GM12865 (cell line): Measurements from ENCODE around the gene NAGK.
"Not testable (repeated sequence)": the region's sequence is repeated elsewhere in the genome, so short reads cannot be mapped to it uniquely, and the experiment has no call there.

Experiments used
- DNase-seq: peaks from one replicate; pipeline ENCODE4 v3.0.0; 2010; ENCODE audit warnings: low read depth
- H3K4me3 ChIP-seq: 2 replicates; pipeline ENCODE4 v1.5.1; 2011; ENCODE audit warnings: mild to moderate bottlenecking, low read depth, low read length, control low read depth
- CTCF ChIP-seq: IDR thresholded peaks from 2 replicates; pipeline ENCODE4 v1.5.1; 2011; ENCODE audit warnings: low read length, control low read depth, low read depth, inconsistent platforms; ENCODE audit not compliant: insufficient read depth; ENCODE audit errors: missing control alignments

The NAGK gene

GRCh38 chr2:71071681-71072398 lies 3.4 kb downstream of the NAGK start:
- DNase-seq = peak; percentile 84
- TF ChIP-seq CTCF = peak; percentile 35
- peak overlapping the region; percentile 63 for H3K4me3 ChIP-seq

DNA sequence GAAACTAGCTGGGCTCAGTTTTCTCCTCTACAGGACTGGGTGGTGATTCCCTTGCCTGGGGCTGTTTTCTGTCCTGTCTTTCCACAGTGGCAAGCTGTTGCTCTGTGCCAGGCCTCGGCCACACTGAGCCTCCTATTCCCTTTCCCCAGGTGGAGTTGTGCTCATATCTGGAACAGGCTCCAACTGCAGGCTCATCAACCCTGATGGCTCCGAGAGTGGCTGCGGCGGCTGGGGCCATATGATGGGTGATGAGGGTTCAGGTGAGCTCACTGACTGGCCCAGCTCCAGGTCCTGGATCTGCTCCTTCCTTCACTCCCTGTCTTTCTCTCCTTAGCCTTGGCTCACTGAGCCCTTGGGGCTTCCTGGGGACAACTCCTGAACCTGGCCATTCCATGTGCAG lies 4.0 kb downstream of the NAGK start:
- peak overlapping the region; percentile 63 for H3K4me3 ChIP-seq
- no peak for DNase-seq
- TF ChIP-seq CTCF = no peak

DNA sequence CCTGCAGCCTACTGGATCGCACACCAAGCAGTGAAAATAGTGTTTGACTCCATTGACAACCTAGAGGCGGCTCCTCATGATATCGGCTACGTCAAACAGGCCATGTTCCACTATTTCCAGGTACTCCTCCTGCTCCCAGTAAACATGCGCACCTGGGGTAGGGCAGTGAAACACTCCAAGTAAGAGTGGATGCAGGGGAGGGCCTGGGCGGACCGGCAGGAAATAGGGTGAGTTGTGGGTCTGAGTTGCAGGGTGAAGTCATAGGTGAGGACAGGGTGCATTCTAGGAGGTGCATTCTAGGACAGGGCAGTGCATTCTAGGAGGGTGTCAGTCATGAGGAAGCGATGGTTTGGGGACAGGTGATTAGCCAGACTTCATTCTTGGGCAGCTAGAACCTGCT lies 5.0 kb downstream of the NAGK start:
- TF ChIP-seq CTCF = no peak
- DNase-seq = no peak
- no peak overlapping the region for H3K4me3 ChIP-seq

DNA sequence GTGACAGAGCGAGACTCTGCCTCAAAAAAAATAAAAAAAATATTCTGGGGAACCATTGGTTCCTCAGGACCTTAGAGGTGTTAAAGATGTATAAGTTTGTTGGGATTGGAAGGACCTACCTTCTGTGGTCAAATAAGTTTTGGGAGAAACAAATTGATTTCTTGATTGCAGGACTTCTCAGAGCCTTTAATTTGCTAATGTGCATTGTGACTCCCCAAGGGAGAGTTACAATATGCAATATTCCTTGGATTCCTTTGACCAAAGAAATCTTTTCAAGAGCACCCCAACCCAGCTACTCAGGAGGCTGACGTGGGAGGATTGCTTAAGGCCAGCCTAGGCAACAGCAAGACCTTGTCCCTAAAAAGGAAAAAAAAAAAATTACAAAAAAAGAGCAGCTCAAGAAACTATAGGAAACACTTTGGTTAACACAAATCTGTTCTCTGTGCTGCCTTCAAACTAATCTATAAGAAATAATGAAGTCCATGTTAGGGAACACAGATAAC lies 6.5 kb downstream of the NAGK start:
- no peak overlapping the region for H3K4me3 ChIP-seq
- TF ChIP-seq CTCF = no peak
- DNase-seq = no peak

GRCh38 chr2:71078624-71079023 lies 10.2 kb downstream of the NAGK start:
- H3K4me3 ChIP-seq = no peak overlapping the region
- TF ChIP-seq CTCF = no peak
- DNase-seq = no peak

- no peak for TF ChIP-seq CTCF
- DNase-seq = peak; percentile 62
- H3K4me3 ChIP-seq = no peak overlapping the region
These were observed 14.2 kb downstream of the NAGK start for GRCh38 chr2:71082402-71083252.

DNA sequence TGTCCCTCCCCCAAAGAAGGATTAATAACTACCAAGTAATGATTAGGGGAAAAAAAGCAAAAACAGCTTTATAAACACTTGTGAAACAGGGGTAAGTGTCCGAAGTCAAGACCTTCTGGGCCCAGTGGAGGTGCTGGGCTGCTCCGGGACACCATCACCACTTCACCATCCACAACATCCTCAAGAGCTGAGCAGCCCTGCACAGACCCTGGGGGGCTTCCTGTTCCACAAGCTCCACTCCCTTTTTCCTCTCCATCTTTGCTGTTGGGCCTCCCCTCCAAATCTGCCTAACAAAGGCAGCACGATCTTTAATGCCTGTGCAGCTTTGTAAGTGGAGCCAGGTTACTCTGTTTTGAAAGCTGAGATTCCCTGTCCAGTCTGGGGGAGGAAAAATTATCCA lies 14.8 kb downstream of the NAGK start:
- DNase-seq = not testable (repeated sequence)

DNA sequence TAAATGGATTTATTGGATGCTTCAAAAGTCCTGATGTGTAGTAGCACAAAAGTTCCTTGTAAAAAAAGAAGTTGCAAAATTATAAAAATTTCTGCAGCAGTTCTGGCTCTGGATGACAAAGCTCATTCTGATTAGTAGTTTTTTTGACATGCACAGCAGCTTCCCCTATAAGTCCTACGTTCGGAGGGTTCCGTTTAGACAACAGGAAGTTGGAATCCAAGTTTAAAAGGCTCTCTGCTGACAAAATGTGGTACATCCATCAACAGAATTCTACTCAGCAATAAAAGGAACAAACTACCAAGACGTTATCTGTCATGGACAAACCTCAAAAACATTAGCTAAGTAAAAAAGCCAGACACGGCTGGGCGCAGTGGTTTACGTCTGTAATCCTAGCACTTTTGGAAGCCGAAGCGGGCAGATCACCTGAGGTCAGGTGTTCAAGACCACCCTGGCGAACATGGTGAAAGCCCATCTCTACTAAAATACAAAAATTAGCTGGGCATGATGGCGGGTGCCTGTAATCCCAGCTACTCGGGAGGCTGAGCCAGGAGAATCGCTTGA lies 15.4 kb downstream of the NAGK start:
- H3K4me3 ChIP-seq, DNase-seq: not testable (repeated sequence)

More for the DNA sequence above, 14.8 kb downstream of the NAGK start:
- not testable (repeated sequence) for H3K4me3 ChIP-seq

GRCh38 chr2:71085325-71086003 lies 17.0 kb downstream of the NAGK start:
- DNase-seq, H3K4me3 ChIP-seq: not testable (repeated sequence)

DNA sequence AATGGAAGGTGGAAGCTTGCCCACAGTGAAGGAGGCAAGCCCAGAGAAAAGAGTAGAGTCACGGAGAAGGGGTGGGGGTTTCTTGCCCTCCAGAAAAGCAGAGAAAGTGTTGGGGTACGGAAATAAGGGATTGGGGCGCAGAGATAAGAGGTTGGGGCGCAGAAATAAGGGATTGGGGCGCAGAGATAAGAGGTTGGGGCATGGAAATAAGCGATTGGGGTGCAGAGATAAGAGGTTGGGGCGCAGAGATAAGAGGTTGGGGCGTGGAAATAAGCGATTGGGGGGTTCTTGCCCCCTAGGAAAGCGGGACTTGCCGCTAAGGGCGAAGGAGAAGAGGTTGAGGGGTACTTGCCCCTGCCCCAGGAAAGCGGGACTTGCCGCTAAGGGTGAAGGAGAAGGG lies 21.0 kb downstream of the NAGK start:
- DNase-seq, H3K4me3 ChIP-seq: not testable (repeated sequence)
